ENCODE measurements around the gene ADGRL3.
"Not testable (repeated sequence)": the region's sequence is repeated elsewhere in the genome, so short reads cannot be mapped to it uniquely, and the experiment has no call there.

ADGRL3 gene

DNA sequence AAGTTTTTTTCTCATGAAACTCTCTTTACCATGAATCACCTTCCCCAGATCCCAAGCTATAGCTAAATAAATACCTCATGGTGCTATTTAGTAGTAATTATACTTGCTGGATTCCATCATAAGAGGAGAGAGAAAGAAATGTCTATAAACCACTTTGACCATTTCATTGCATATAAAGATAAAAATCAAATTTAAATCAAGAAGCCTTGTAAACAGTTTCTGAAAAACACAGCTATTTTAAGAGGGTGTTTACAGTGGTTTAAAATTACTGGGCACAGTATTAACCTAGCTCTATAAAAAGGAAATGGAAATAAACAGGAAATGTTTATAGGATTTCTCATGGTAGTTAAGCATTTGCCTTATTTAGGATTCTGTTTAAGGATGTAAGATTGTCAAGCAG lies 637.9 kb downstream of the ADGRL3 start:
- no peak overlapping the region for H3K27ac ChIP-seq
- TF ChIP-seq CTCF (conservative IDR thresholded peaks at IDR 0.05) (no peak), ZFX (IDR thresholded peaks at IDR 0.05) (no peak)

DNA sequence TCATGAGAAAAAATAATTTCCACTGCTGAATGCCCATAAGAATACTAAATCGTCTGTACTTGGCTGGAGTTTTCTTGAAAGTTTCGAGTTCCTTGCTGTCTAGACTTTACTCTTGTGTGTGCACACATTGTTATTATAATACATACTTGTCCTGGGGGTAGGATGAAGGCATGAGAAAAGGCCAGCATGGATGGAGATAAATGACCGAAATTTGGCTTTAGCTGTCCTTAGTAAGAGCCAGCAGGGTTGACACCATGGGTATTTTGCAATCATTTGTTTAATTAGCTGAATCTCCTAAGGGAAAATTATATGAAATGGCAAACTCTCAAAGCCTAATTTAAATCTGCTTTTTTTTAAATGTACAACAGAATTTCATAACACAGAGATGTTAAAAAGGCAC lies 641.6 kb downstream of the ADGRL3 start:
- no peak for TF ChIP-seq CTCF (conservative IDR thresholded peaks at IDR 0.05)

GRCh38 chr4:61851126-61851525 lies 651.0 kb downstream of the ADGRL3 start:
- no peak overlapping the region for H3K27ac ChIP-seq
- TF ChIP-seq CTCF (conservative IDR thresholded peaks at IDR 0.05) (no peak), ZFX (IDR thresholded peaks at IDR 0.05) (no peak)

More for the DNA sequence above, 641.6 kb downstream of the ADGRL3 start:
- H3K27ac ChIP-seq, result no peak overlapping the region

- H3K27ac ChIP-seq, result not testable (repeated sequence)
Measured at GRCh38 chr4:61852105-61852504, 652.0 kb downstream of the ADGRL3 start.

GRCh38 chr4:61853041-61853440 lies 652.9 kb downstream of the ADGRL3 start:
- no peak for TF ChIP-seq CTCF (conservative IDR thresholded peaks at IDR 0.05)
- TF ChIP-seq ZFX (IDR thresholded peaks at IDR 0.05), result no peak
- no peak overlapping the region for H3K27ac ChIP-seq

GRCh38 chr4:61860376-61860775 lies 660.2 kb downstream of the ADGRL3 start:
- TF ChIP-seq CTCF (conservative IDR thresholded peaks at IDR 0.05), result no peak
- no peak for TF ChIP-seq ZFX (IDR thresholded peaks at IDR 0.05)
- H3K27ac ChIP-seq, result no peak overlapping the region

- no peak overlapping the region for H3K27ac ChIP-seq
- TF ChIP-seq ZFX (IDR thresholded peaks at IDR 0.05), result no peak
- TF ChIP-seq CTCF (conservative IDR thresholded peaks at IDR 0.05), result no peak
Measured at GRCh38 chr4:61864286-61864685, 664.2 kb downstream of the ADGRL3 start.

DNA sequence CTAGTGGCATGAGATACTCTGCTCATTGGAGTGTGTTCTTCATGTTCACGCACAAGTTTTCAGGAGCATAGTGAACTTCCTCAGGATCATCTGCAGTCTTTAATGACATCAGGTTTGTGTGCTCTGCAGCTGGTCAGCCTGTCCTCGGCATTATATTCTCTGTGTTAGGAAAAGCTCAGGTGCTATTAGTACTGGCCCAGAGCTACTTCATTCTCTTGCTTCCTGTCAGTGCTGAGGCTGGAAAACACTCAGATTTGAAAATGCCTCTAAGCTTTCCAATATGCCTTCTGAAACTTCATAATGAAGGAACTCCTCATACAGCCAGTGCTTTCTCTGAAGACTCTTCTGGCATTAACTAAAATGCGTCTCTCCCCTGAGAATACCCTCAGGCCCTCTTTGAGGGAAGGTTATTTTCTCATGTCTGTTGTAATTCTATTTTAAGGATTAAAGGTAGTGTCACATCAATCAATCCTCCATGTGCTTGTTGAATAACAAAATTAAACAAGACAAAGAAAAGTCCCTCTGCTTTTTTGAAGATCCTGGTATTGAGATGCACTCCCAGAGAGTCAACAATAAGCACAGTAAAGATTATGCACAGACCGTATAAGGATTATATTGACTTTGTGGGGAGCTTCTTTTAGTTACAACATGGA lies 666.4 kb downstream of the ADGRL3 start:
- H3K27ac ChIP-seq, result no peak overlapping the region
- no peak for TF ChIP-seq CTCF (conservative IDR thresholded peaks at IDR 0.05)
- no peak for TF ChIP-seq ZFX (IDR thresholded peaks at IDR 0.05)
